NCI-H2227 treated with DMSO at 0.1 percent for 48 hours (cell line): ENCODE data around the gene ADAMTSL3.

Source experiments
- DNase-seq: peaks from one replicate; lab custom pipeline; 2025; lab: John Stamatoyannopoulos, UW

Gene ADAMTSL3, protein sequence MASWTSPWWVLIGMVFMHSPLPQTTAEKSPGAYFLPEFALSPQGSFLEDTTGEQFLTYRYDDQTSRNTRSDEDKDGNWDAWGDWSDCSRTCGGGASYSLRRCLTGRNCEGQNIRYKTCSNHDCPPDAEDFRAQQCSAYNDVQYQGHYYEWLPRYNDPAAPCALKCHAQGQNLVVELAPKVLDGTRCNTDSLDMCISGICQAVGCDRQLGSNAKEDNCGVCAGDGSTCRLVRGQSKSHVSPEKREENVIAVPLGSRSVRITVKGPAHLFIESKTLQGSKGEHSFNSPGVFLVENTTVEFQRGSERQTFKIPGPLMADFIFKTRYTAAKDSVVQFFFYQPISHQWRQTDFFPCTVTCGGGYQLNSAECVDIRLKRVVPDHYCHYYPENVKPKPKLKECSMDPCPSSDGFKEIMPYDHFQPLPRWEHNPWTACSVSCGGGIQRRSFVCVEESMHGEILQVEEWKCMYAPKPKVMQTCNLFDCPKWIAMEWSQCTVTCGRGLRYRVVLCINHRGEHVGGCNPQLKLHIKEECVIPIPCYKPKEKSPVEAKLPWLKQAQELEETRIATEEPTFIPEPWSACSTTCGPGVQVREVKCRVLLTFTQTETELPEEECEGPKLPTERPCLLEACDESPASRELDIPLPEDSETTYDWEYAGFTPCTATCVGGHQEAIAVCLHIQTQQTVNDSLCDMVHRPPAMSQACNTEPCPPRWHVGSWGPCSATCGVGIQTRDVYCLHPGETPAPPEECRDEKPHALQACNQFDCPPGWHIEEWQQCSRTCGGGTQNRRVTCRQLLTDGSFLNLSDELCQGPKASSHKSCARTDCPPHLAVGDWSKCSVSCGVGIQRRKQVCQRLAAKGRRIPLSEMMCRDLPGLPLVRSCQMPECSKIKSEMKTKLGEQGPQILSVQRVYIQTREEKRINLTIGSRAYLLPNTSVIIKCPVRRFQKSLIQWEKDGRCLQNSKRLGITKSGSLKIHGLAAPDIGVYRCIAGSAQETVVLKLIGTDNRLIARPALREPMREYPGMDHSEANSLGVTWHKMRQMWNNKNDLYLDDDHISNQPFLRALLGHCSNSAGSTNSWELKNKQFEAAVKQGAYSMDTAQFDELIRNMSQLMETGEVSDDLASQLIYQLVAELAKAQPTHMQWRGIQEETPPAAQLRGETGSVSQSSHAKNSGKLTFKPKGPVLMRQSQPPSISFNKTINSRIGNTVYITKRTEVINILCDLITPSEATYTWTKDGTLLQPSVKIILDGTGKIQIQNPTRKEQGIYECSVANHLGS (N-terminal part only)

DNA sequence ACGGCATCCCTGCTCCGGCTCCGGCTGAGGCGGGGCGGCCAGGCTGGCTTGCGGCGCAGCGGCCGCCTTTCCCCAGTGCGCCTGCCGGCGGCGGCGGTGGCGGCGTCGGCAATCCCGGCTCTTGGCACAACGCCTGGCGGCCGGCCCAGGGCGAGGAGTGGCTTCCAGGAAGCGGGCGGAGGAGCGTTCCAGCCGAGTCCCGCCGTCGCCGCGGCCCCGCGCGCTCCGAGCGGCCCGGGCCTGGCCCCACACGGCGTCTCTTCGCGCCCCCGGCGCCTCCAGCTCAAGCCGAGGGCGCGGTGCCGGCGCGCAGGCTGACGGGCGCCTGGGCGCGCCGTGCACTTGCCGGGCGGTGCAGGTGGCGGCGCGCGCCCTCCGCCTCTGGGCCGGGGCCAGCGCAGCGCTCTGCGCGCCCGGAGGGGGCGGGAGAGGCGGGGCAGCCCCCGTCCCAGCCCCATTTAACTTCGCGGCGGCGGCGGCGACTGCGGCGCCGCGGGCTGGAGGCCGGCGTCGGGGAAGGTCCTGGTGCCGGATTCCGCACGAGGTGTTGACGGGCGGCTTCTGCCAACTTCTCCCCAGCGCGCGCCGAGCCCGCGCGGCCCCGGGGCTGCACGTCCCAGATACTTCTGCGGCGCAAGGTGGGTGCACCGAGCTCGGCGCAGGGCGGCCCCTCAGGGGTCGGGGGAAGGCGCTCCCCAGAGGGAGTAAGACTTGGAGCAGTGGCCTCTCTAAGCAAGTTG is at the start of gene ADAMTSL3:
Gene ADAMTSL3 (plus strand): TSS at position 485 of the 740 bp plus-strand sequence. CDS start 1,639 bp downstream, outside the sequence.
- peak; percentile 7 for DNase-seq

DNA sequence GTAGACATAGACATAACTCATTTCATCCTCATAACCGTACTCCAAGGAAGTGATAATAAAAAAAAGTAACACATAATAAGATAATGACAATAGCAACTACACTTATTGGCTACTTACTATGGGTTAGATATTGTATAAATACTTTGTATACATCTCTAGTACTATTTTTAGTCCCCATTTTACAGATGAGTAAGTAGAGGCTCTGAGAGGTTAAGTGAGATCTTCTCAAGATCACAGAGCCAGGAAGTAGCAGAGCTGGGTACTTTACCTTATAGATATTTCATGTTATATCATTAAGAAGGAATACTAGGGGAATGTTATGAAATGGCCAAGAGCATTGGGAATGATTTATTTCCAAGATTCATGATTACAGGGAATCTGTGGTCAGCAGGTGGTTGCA is 49.4 kb upstream of the ADAMTSL3 start:
- DNase-seq, result no peak

DNA sequence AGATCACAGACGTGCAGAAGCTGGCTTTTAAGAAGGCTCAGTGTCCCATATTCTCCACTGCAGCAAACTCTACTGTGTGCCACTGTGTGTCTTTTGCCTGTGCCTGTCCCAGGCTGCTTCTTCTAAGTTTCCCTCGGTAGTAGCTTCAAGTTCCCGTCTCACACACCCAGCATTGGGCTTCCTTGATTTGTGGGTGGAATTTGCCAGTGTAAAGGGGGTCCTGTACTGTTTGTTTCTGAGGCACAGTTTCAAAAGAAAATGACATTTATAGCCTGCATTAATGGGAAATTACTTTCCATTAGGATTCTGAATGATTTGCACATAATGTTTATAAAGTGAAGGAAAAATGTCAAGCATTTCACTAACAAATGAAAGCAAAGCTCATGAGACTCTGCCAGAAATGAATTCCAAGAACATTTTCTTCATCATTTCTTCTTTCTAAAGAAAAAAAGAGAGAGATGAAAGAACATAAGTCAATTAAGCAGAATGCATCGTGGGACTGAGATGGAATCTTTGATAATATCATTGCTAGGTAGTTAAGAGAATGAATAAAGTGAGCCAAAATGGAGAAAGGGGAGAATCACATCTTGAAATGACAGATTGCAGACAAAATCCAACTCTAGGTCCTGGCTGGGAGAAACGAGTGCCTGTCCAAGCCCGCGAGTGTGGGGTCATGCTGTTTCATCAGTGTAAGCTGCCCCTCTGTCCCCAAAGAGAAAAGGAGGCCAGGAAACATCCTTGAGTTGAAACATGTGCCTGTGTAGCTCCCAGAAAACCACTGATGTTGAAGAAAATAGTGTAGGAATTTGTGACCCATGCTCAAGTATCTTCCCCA is 48.6 kb upstream of the ADAMTSL3 start:
- DNase-seq, result no peak

DNA sequence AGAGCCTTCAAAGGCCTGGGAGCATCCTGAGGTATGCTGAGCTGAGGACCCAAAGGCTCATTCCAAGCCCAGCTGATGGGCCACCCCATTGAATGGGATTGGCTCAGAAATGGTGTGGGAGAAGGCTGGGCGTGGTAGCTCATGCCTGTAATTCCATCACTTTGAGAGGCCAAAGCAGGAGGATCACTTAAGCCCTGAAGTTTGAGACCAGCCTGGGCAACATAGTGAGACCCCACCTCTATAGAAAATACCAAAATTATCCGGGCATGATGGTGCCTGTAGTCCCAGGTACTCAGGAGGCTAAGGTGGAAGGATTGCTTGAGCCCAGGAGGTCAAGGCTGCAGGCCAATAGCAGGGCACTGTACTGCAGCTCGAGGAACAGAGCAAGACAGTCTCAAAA is 43.8 kb upstream of the ADAMTSL3 start:
- DNase-seq, result no peak

DNA sequence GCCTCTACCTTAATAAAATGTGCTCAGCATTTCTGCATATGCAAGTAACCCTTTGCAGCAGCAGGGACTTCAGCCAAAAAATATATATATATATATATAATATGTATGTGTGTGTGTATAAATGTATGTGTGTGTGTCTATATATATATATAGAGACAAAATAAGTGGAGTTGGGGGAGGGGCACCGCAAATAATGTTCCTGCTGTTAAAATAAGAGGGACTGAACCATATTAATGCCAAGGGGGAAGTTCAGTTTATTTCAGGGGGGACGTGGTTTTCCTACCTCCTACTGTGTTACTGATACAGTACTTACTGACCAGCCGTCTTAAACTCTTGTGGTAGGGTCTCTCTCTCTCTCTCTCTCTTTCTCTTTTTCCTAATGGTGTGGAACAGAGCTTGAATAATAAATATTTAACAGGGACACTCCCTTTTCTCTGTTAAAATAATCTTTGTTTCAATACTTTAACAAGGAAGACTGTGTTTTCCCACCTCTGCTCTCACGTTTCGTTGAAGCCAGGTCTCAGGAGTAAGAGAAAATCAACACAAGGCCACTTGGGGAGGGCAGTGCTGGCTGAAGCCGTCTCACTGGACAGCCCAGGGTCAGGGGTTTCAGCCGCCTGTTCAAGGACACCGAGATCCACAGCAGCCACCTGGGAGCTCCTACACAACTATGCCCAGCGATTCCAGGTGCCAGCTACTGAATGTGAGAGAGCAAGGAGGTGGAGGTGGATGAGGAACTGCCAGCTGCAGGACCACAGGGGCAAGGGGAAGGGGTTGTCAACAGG is 42.8 kb upstream of the ADAMTSL3 start:
- DNase-seq, result no peak

DNA sequence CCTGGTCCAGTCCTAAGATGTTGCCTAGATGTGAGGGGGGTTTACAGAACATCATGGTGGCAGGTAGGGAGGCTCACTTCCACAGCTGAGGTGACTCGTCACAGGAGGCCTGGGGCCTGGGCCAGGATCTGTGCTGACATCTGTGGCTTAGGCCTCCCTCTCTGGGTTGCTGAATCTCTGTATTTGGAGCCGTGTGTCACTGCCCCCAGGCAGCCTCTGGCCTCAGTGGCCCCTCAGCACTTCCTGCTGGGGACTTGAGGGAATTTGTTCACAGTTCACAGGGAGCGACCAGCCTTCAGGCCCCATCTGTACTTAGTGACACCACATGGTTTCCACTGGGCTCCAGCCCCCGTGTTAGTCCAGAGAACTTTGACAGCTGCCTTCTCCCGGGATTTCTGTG is 41.7 kb upstream of the ADAMTSL3 start:
- no peak for DNase-seq

DNA sequence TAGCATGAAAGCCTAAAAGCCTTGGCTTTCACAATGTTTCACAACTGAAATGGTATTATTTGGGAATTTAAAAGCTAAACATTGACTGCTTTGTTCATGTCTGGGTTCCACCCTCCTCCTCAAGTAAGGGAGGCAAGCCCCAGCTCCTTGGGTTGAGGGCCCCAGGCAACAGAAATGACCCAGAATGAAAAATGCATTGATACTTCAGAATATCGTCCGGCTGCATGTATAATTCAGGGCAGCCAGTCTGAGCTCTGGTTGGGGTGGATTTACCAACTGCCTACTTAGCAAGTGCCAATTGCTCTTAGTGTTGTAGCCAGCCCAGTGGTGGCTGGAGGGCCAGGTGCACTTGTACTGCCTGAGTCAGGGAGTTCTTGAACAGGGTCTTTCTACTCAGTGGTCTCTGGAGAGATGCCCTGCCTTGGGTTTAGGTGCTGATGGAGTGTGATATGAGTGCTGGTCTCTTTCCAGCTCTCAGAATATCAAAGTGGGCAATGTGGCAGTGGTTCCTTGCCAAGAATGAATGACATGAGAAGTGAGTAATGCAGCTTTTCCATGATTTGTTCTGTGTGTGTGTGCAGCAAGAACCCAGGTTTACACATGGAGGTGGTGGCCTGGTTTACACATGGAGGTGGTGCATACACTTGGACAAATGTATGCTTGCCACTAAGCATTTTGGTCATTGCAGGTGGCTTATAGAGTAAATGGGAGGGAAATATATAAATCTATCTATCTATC is 40.9 kb upstream of the ADAMTSL3 start:
- no peak for DNase-seq

DNA sequence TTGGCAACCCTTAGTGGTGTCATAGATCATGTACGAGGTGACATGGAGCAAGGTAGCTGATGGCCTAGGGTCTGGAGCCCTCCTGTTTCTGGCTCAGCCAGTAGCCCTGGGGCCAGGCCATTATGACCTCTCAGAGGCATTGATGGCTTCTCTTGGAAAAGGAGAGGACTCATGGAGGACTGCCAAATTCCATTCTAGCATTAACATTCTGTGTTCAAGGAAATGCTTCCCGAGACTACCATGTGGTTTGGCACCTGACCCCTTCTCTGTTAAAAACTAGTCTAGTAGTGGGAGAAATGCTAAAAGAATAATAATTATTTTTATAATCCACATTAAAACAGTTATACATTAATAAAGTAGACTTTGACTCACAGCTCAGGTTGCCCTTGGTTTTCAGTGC is 40.2 kb upstream of the ADAMTSL3 start:
- DNase-seq, result no peak

DNA sequence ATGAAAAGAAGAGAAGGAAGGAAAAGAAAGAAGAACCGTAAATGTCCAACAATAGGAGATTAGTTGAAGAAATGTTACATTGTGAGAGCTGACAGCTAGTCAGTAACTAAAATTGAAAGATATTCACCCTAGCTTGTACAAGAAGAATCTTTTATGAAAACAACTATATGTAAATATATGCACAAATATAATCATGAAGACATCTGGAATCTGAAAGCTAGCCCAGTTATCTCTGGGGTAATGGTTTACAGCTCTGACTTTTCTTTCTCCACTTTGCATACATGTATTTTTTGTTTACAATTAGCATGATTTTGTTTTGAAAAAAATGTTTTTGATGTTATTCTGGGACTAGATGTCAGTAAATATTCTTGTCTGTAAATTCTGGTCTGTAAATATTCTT is 37.1 kb upstream of the ADAMTSL3 start:
- DNase-seq, result no peak

DNA sequence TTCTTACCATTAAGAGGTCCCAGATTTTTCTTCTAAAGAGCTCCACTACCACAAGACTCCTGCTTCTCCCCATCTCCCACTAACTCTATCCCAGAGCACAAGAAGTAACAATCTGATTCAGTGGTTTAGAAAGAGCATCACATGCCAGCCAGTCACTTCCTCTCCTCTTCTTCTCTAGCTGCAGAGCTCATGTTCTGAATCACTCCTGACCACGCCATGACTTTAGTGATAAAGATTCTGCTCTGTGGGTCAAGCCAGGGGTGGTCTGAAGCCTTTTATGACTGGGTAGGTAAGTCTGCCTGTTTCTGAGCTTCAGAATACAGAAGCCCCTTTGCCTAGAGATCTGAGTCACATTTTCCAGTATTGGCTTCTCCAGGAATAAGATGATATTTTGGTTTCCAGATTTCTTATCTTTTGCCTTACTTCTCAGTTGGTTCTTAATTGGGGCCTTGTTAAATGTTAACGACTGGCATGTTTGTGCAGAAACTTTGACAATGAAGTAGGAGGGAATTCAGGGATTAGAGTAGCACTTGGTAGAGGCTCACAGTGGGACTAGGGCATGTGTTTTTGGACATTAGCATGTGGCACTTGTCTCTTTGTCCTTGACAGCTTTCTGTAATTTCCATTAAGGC is 27.6 kb upstream of the ADAMTSL3 start:
- DNase-seq, result no peak

DNA sequence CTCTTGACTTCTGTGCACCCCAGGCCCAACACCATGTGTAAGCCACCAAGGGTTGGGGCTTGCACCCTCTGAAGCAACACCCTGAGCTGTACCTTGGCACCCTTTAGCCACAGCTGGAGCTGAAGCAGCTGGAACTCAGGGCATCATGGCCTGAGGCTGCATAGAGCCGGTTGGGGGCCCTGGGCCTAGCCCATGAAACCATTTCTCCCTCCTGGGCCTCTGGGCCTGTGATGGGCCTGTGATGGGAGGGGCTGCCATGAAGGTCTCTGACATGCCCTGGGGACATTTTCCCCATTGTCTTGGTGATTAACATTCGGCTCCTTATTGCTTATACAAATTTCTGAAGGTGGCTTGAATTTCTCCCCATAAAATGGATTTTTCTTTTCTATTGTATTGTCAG is 22.4 kb upstream of the ADAMTSL3 start:
- no peak for DNase-seq

DNA sequence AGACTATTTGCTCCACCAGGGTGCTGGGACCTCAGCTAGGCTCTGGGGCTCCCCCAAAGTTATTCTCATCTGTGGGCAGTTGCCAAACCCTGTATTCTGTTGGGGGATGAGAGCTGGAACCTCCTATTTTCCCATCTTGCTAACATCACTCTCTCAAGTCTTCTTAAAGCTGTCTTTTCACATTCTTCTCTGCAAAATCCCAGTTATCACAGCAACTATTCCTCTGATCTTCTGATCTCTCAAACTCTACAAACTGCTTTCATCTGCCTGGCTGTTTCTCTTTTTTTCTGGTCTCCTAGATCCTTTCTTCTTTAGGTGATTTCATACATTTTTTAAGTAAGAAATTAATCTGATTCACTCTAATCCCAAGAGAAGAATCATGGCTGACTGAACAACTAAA is 10.7 kb upstream of the ADAMTSL3 start:
- no peak for DNase-seq

DNA sequence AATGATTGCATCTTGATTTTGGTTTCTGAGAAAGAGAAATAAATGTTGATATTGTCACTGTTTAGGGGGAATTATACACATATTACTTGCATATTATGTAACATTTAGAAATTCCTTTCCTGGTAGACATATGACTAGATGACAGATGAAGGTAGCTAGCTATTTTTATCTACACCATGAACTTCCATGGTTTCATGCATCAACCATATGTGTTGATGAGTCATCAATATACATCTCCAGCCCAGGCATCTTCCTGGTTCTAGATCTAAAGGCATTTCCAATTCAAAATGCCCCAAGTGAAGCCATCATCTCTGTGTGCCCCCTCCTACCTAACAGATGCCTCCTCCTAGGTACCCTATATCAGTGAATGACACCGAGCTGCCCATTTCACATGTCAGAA is 9.5 kb upstream of the ADAMTSL3 start:
- DNase-seq, result no peak

DNA sequence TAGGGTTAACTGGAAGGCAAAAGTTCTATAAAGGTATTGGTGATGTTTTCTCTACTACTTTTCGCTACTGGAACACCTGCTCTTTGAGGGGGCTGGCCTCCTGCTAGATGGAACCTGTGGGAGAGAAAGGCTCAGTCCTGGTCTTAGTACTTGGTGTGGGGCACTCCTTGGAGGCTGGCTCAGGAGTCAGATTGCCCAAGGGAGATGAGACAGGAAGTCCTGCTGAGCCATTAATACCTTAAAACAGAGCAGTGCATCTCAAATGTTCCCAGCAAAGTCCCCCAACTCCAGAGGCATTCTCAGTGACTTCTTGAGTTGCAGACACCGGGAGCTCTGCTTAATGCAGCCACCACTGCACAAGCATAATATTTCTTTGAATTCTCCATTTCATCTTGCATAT is 3.1 kb upstream of the ADAMTSL3 start:
- DNase-seq, result no peak

DNA sequence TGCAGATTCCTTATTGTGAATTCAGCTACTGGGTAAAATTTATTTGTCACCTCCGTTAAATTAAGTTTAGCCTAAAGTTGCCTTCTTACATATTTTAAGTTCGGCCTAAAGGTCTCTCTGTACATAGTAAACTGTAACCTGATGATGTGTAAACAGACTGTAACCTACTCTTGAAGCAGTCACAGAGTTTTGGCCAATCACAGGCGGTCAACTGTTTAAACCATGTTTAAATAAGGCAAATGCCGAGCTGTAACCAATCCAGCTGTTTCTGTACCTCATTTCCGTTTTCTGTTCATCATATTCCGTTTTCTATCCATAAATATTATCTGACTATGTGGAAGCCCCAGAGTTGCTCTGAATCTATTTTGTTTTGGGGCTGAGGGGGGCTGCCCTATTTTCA is 2.4 kb upstream of the ADAMTSL3 start:
- DNase-seq, result no peak

DNA sequence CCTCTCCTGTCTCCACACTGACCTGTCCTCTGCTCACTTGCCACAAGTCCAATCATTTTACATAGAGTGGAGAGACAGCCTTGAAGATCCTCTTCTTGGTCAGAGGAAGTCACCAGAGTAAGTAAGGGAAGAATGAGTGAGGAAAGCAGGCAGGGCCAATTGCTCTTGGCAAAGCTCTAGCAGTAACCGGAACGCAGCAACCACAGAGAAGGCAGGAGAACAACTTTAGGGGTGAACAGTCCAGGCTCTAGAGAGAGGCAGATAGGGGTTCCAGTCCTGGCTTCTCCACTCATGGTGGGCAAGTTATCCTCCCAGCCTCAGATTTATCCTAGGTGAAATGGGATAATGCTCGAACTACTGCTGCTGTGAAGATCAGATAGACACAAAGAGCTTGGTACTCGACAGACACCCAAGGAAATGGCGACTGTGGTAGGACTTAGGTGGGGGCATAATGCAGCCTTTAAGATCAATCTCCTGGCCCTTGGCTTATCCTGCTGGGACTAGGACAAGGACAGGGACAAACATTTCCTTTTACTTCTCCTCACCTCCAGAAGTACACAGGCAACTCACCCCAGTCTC is 1.2 kb upstream of the ADAMTSL3 start:
- no peak for DNase-seq

DNA sequence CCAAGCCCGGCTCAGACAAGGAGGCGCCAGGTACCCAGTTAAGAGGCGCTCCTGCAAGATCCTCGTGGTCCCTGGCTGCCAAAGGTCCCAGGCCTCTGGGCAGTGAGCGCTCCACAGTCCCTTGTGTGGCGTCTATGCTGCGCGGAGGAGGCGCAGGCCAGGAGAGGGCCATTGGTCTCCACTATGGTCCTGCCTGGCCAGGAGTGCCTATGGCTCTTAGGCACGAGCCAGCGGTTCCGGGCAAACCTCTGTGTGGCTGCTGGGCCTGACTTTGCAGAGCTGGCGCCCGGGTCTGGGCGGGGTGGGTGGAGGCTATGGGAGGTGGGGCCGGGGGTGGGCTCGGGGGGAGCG is 660 bp upstream of the ADAMTSL3 start:
- no peak for DNase-seq
